GM10248 (cell line): ENCODE measurements around the gene NEGR1.

ENCODE experiments used
- CTCF ChIA-PET: fragments of 300-600 bp; sonication (Branson Sonifier 250); formaldehyde crosslinking; extraction: SDS; loops from one replicate; lab custom pipeline; 2021; ENCODE audit warnings: antibody characterized with exemption; lab: Yijun Ruan, JAX
- POLR2A ChIA-PET: fragments of 350-650 bp; sonication (Branson Sonifier 250); formaldehyde crosslinking; extraction: SDS; loops from one replicate; lab custom pipeline; 2020; ENCODE audit warnings: antibody characterized with exemption; lab: Yijun Ruan, JAX
- DNase-seq: peaks from one replicate; pipeline ENCODE4 v3.0.0; 2012; ENCODE audit errors: extremely low spot score
- TF ChIP-seq, protein P1 (sequence below): IDR thresholded peaks from 2 replicates; pipeline ENCODE4 v1.5.1; 2012; ENCODE audit warnings: mild to moderate bottlenecking, low read depth; ENCODE audit errors: extremely low read depth, missing control alignments, control extremely low read depth

The NEGR1 gene

DNA sequence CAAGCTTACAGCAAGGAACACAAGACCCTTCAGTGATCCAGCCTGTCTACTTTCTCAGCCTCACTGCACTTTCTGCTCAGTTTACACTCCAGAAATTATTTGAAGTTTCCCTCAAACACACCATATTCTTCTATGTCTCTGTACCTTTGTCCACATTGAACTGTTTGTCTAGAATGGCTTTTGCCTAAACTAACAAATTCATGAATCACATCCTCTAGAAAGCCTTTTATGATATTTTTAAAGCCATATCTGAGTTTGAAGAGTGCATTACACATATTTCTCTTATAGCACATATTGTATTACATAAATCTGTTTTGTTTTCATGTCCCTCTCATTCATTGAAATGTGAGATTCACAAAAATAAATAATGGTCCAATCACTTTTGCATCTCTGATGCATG lies 755.5 kb downstream of the NEGR1 start:
- DNase-seq, result no peak
- POLR2A ChIA-PET, result no interaction called here
- TF ChIP-seq, protein P1, sequence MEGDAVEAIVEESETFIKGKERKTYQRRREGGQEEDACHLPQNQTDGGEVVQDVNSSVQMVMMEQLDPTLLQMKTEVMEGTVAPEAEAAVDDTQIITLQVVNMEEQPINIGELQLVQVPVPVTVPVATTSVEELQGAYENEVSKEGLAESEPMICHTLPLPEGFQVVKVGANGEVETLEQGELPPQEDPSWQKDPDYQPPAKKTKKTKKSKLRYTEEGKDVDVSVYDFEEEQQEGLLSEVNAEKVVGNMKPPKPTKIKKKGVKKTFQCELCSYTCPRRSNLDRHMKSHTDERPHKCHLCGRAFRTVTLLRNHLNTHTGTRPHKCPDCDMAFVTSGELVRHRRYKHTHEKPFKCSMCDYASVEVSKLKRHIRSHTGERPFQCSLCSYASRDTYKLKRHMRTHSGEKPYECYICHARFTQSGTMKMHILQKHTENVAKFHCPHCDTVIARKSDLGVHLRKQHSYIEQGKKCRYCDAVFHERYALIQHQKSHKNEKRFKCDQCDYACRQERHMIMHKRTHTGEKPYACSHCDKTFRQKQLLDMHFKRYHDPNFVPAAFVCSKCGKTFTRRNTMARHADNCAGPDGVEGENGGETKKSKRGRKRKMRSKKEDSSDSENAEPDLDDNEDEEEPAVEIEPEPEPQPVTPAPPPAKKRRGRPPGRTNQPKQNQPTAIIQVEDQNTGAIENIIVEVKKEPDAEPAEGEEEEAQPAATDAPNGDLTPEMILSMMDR, result no peak
- CTCF ChIA-PET, result no interaction called here

DNA sequence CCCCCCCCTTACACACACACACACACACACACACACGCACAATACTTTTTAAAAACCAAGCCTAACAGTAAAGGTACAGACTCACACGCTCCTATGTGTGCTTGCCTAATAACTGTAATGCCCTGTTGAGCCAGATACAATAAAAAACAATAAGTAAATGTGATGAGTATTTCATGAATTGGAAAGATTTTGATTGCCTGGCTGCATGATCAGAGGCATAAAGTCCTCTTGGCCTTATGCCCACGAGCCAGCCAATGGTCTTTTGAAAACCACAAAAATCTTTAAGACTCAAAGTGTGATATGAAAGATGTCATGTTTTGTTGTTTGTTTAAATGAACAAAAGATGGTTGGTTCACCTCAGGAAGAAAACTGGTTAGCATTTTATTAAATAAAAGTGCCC lies 759.6 kb downstream of the NEGR1 start:
- CTCF ChIA-PET, result no interaction called here
- POLR2A ChIA-PET, result no interaction called here
- TF ChIP-seq, protein P1, result no peak
- DNase-seq, result no peak

DNA sequence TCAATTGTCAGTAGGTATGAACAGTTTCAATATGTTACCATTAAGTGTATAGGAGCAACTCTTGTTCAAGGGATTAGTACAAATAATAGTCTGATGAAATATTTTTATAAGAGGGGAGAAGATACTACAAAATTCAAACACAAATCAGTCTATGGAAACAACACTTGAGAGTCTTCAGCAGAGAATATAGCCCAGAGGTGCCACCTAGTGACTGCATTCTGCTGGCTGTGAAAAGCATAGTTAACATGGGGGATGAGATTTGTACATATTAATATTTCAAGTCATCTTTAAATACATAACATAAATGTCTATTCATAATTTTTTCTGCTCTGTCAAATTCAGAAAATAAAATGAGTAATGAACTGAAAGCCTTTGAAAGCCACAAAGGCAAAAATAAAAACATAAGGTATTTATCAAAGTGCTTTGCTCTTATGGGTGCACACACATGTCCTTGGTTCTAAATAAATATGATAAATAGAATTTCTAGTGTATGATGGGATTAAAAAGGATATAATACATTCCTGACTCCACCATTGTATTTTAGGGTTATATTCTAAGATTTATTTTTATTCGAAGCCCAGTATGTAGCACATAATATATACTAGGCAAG lies 760.6 kb downstream of the NEGR1 start:
- DNase-seq, result no peak
- TF ChIP-seq, protein P1, result peak; percentile 55
- POLR2A ChIA-PET, result no interaction called here
- CTCF ChIA-PET, result no interaction called here

DNA sequence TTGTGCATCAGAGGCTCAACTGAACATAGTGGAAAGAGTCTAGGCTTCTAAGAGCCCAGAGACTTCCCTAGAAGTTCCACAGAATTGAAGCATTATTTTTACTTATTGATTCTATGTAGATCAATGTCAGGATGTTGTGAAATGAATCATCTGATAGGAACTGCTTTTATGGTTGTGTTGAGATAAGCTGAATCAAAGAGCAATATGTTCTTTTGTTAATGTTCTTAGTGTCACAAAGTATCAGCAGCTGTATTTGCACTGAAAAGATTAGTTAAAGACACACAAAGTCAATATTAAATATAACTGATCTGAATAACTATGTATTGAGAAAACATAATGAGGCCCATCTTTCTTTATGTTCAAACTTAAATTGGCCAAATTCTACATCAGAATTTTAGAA lies 770.8 kb downstream of the NEGR1 start:
- TF ChIP-seq, protein P1, result no peak
- ChIA-PET POLR2A (no interaction called here), CTCF (no interaction called here)
- no peak for DNase-seq

DNA sequence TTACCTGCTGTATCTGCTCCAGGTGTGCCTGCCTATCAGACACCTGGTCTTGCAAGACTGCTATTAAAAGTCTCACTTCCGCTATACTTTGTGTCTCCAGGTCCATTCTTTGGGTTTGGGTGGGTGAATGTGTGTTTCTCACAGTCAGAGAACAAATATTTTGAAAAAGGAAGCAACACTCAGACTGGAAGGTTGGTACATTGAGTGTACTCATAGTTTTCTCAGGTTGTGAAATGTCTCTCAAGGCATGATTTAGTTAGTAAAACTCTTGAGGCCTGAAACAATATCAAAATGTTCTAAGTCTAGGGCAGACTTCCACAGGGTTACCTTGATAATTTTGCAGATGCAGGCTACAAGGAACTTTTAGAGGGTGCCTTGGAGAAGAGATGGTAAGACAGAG lies 771.6 kb downstream of the NEGR1 start:
- POLR2A ChIA-PET, result no interaction called here
- no peak for DNase-seq
- CTCF ChIA-PET, result no interaction called here
- TF ChIP-seq, protein P1, result no peak

DNA sequence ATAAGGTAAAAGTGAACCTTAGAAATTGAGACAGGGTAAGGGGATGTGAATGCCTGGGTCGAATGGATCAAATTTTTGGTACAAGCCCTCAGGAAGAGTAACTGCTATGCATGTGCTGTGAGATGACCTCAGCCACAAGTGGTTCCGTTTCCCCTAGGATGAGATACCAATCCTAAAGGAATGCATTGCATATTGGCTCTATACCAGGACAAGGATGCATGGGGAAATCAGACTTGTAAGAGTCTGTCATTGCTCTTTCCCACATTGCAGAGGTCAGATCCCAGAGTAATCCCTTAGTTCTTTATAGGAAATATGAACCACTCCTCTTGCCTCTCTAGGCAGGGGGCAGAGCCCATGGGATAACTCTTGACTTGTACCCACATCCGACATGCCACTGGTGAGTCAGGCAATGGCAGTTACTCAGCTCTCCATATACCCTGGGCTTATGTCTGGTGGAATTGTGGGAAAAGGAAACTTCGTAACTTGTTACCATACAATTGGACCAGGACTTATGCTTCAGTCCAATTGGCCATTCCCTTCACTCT lies 773.2 kb downstream of the NEGR1 start:
- no peak for DNase-seq
- TF ChIP-seq, protein P1, result no peak
- CTCF ChIA-PET, result no interaction called here
- POLR2A ChIA-PET, result no interaction called here
